ENCODE results near the gene SPIB.

GRCh38 chr19:50430888-50431342 lies 12.2 kb downstream of the SPIB start:
- TF ChIP-seq POLR2A (IDR thresholded peaks at IDR 0.05) (no peak), POLR2AphosphoS5 (IDR thresholded peaks at IDR 0.05) (no peak), EP300 (IDR thresholded peaks at IDR 0.05) (no peak)
- TF ChIP-seq, protein P1, sequence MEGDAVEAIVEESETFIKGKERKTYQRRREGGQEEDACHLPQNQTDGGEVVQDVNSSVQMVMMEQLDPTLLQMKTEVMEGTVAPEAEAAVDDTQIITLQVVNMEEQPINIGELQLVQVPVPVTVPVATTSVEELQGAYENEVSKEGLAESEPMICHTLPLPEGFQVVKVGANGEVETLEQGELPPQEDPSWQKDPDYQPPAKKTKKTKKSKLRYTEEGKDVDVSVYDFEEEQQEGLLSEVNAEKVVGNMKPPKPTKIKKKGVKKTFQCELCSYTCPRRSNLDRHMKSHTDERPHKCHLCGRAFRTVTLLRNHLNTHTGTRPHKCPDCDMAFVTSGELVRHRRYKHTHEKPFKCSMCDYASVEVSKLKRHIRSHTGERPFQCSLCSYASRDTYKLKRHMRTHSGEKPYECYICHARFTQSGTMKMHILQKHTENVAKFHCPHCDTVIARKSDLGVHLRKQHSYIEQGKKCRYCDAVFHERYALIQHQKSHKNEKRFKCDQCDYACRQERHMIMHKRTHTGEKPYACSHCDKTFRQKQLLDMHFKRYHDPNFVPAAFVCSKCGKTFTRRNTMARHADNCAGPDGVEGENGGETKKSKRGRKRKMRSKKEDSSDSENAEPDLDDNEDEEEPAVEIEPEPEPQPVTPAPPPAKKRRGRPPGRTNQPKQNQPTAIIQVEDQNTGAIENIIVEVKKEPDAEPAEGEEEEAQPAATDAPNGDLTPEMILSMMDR (IDR thresholded peaks at IDR 0.05), result no peak

All from sigmoid colon (tissue), 4 donors.